Neural crest cell (in vitro differentiated cells): ENCODE measurements around the gene DDX20. TPM values are rescaled to one million over a fixed set of nuclear protein-coding genes. Genes with fewer than 3 reads are reported as not detected.

Experiments
- DNase-seq: peaks from one replicate; pipeline ENCODE4 v3.0.0; 2021; ENCODE audit warnings: low read depth, mixed read lengths, low spot score
- H3K27ac Mint-ChIP-seq: one replicate; pipeline ENCODE4 v1.8.0; 2021; ENCODE audit warnings: mild to moderate bottlenecking, mixed read lengths; ENCODE audit not compliant: unreplicated experiment
- H3K27me3 Mint-ChIP-seq: 2 replicates; pipeline ENCODE4 v1.8.0; 2021; ENCODE audit warnings: low read depth, mild to moderate bottlenecking, mixed read lengths
- H3K36me3 Mint-ChIP-seq: 2 replicates; pipeline ENCODE4 v1.8.0; 2021; ENCODE audit warnings: low read depth, mild to moderate bottlenecking, mixed read lengths
- H3K4me1 Mint-ChIP-seq: 2 replicates; pipeline ENCODE4 v1.8.0; 2021; ENCODE audit warnings: mixed read lengths
- H3K4me3 Mint-ChIP-seq: one replicate; pipeline ENCODE4 v1.8.0; 2021; ENCODE audit warnings: mild to moderate bottlenecking, mixed read lengths
- H3K9me3 Mint-ChIP-seq: 2 replicates; pipeline ENCODE4 v1.8.0; 2021; ENCODE audit warnings: mixed read lengths
- CTCF ChIP-seq: fragments of 200-600 bp; sonication (generic); conservative IDR thresholded peaks from 2 replicates; pipeline ENCODE4 v1.5.0; 2021; ENCODE audit warnings: antibody characterized with exemption, mild to moderate bottlenecking
- total RNA-seq: library from RNA; stranded (reverse); gene quantifications from 2 replicates; pipeline ENCODE4 v1.2.1, GENCODE V29; 2021

DDX20 gene
- total RNA-seq, 1 donor from 2014 or later = 26.7 TPM

- TF ChIP-seq CTCF = no peak
- H3K4me1 Mint-ChIP-seq = peaks cover 8% of the 10 kb centered on the region
- H3K36me3 Mint-ChIP-seq = peaks cover 5% of the 10 kb centered on the region
- no peak overlapping the region for H3K27ac Mint-ChIP-seq
- no peak for DNase-seq
- H3K27me3 Mint-ChIP-seq = no peaks in the 10 kb centered on the region
- H3K4me3 Mint-ChIP-seq = no peak overlapping the region
- H3K9me3 Mint-ChIP-seq = no peaks in the 10 kb centered on the region
These were observed 6.6 kb downstream of the DDX20 start for GRCh38 chr1:111762332-111762731.

- Mint-ChIP-seq H3K4me3 (no peak overlapping the region), H3K27me3 (no peaks in the 10 kb centered on the region), H3K9me3 (no peaks in the 10 kb centered on the region), H3K4me1 (no peaks in the 10 kb centered on the region), H3K36me3 (peaks cover 3% of the 10 kb centered on the region), H3K27ac (no peak overlapping the region)
- no peak for DNase-seq
- TF ChIP-seq CTCF = no peak
These were observed 12.3 kb downstream of the DDX20 start for GRCh38 chr1:111768023-111768422.

- no peaks in the 10 kb centered on the region for H3K27me3 Mint-ChIP-seq
- peaks cover 3% of the 10 kb centered on the region for H3K36me3 Mint-ChIP-seq
- no peak for DNase-seq
- no peak for TF ChIP-seq CTCF
- H3K27ac Mint-ChIP-seq = no peak overlapping the region
- no peak overlapping the region for H3K4me3 Mint-ChIP-seq
- H3K9me3 Mint-ChIP-seq = no peaks in the 10 kb centered on the region
- H3K4me1 Mint-ChIP-seq = no peaks in the 10 kb centered on the region
These were observed 12.9 kb downstream of the DDX20 start for GRCh38 chr1:111768625-111769024.

GRCh38 chr1:111769517-111770146 is 13.9 kb downstream of the DDX20 start:
- Mint-ChIP-seq H3K4me1 (no peaks in the 10 kb centered on the region), H3K9me3 (no peaks in the 10 kb centered on the region), H3K4me3 (no peak overlapping the region), H3K27me3 (no peaks in the 10 kb centered on the region), H3K36me3 (peaks cover 3% of the 10 kb centered on the region), H3K27ac (no peak overlapping the region)
- peak; percentile 86 for TF ChIP-seq CTCF
- no peak for DNase-seq

GRCh38 chr1:111770916-111771315 is 15.2 kb downstream of the DDX20 start:
- H3K27me3 Mint-ChIP-seq = no peaks in the 10 kb centered on the region

More at GRCh38 chr1:111770916-111771315, 15.2 kb downstream of the DDX20 start:
- TF ChIP-seq CTCF = no peak
- H3K4me3 Mint-ChIP-seq = no peak overlapping the region
- H3K9me3 Mint-ChIP-seq = no peaks in the 10 kb centered on the region
- no peak for DNase-seq
- H3K36me3 Mint-ChIP-seq = no peaks in the 10 kb centered on the region
- H3K4me1 Mint-ChIP-seq = no peaks in the 10 kb centered on the region
- H3K27ac Mint-ChIP-seq = no peak overlapping the region
